ENCODE results near the gene AKAP13. TPM values are rescaled to one million over a fixed set of nuclear protein-coding genes. Genes with fewer than 3 reads are reported as not detected.
A peak's percentile ranks its signal among the peaks of the same experiment; 100 is the strongest.

The AKAP13 gene
- total and polyA plus RNA-seq, 3 donors from 2014 or later: 79.5 to 207 (median 187) TPM

DNA sequence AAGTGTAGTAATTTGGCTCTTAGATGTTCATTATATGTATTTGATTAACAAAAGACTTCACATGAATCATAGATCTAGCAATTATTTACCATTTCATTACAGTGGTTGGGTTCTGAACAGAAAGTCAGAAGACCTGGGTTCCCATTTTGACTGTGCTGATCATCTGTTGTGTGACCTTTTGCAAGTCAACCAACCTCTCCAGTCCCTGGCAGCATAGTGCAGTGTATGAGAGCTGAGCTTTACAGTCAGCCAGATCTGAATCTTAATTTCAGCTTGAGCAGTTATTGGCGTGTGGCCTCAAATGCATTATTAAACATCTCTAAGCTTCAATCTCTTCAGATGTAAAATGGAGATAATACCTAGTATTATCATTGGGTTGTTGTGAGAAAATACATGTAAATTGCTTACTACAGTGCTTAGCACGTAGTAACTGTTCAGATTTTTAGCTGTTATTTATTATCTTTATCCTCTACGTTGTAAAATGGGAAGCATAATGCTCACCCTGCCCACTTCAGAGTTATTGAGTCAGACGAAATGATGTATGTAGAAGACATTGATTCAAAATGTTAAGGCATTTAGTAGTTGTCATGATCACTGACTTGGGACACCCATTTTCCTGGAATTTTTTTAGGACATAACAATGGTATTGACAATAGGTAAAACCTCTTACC is 310.3 kb downstream of the AKAP13 start:
- Histone ChIP-seq H3K9me3 (no peaks in the 10 kb centered on the region), H3K36me3 (ENCODE audit: low read depth, missing control alignments) (no peaks in the 10 kb centered on the region), H3K4me3 (peak overlapping the region in 1 of 2 donors; percentile 5), H3K27me3 (no peaks in the 10 kb centered on the region), H3K4me1 (peaks cover 42% of the 10 kb centered on the region), H3K27ac (peak overlapping the region; percentile 31 to 87)
- TF ChIP-seq, protein P1, sequence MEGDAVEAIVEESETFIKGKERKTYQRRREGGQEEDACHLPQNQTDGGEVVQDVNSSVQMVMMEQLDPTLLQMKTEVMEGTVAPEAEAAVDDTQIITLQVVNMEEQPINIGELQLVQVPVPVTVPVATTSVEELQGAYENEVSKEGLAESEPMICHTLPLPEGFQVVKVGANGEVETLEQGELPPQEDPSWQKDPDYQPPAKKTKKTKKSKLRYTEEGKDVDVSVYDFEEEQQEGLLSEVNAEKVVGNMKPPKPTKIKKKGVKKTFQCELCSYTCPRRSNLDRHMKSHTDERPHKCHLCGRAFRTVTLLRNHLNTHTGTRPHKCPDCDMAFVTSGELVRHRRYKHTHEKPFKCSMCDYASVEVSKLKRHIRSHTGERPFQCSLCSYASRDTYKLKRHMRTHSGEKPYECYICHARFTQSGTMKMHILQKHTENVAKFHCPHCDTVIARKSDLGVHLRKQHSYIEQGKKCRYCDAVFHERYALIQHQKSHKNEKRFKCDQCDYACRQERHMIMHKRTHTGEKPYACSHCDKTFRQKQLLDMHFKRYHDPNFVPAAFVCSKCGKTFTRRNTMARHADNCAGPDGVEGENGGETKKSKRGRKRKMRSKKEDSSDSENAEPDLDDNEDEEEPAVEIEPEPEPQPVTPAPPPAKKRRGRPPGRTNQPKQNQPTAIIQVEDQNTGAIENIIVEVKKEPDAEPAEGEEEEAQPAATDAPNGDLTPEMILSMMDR (IDR thresholded peaks at IDR 0.05): no peak
- no peak for TF ChIP-seq POLR2A (IDR thresholded peaks at IDR 0.05)
- 81 to 87% methylated on average over 4 of the region's 4 CpGs for WGBS, 2 donors
- intact Hi-C loops (cut with DNase I; ENCODE audit: low total_unique reads): no loop called here
- no peak for DNase-seq

DNA sequence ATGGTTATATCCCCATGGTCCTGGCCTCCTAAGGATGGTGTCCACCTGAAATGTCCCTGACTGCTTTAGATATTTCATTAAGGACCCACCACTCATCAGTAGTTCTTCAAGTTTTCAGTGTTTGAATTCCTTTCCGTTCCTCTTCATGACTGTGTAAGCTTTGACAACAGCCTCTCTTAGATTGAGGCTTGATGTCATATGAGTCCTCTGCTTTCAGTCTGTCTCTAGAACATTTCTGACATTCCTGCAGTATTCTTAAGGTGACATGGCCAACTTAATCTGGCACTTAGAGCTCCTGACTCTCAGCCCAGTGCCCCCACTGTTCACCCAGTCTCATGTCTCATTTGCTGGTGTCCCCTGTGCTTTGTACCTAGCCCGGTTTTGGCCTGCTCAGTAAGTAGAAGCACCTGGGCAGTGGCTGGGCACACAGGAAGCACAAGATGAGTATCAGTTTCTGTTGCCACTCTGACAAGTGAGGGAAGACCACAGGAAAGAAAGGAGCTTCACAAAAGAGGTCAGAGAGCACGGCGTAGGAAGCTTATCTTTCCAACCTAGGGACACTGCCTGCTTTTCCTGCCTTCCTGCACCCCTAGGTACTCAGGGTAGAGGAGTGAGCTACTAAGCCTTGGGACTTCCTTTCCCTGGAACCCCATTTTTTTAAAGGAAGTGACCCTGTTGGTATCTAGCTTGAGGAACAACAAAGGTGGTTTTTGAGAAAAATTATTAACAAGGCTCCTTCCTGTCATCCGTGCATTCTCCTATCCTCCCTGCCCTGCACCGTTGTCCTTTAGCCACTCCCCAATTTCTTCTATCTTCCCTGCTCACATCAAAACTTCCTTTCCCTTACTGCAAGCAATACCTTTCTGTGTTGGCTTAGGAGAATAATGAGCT is 311.2 kb downstream of the AKAP13 start:
- Histone ChIP-seq H3K4me1 (peaks cover 42% of the 10 kb centered on the region), H3K27me3 (no peaks in the 10 kb centered on the region), H3K4me3 (no peak overlapping the region), H3K27ac (peak overlapping the region; percentile 14 to 87), H3K9me3 (no peaks in the 10 kb centered on the region), H3K36me3 (ENCODE audit: low read depth, missing control alignments) (no peaks in the 10 kb centered on the region)
- TF ChIP-seq, protein P1 (IDR thresholded peaks at IDR 0.05): no peak
- TF ChIP-seq POLR2A (IDR thresholded peaks at IDR 0.05): no peak
- intact Hi-C loops (cut with DNase I; ENCODE audit: low total_unique reads): no loop called here
- DNase-seq: no peak
- WGBS, 2 donors: 64 to 81% methylated on average over 6 of the region's 6 CpGs

DNA sequence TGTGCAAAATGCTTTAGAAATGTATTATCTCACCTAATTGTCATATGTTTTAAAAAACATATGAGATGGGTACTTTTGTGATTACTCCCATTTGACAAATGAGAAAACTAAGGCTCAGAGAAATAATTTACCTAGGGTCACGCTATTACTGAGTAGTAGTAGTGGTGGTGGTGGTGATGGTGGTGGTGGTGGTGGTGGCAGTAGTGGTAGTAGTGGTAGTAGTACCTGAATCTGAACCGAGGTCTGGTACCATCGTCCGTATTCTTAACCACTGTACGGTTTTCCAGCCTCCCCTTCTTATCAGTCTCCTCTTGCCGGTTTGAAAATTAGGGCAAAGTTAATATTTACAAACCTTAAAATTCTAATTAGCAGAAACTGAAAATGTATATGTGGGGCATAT is 311.9 kb downstream of the AKAP13 start:
- Histone ChIP-seq H3K4me3 (no peak overlapping the region), H3K27me3 (no peaks in the 10 kb centered on the region), H3K27ac (peak overlapping the region; percentile 14 to 87), H3K36me3 (ENCODE audit: low read depth, missing control alignments) (no peaks in the 10 kb centered on the region), H3K4me1 (peaks cover 42% of the 10 kb centered on the region), H3K9me3 (no peaks in the 10 kb centered on the region)
- TF ChIP-seq, protein P1 (IDR thresholded peaks at IDR 0.05): no peak
- intact Hi-C loops (cut with DNase I; ENCODE audit: low total_unique reads): no loop called here
- WGBS, 2 donors: 88 to 98% methylated on average over 6 of the region's 6 CpGs
- no peak for DNase-seq

DNA sequence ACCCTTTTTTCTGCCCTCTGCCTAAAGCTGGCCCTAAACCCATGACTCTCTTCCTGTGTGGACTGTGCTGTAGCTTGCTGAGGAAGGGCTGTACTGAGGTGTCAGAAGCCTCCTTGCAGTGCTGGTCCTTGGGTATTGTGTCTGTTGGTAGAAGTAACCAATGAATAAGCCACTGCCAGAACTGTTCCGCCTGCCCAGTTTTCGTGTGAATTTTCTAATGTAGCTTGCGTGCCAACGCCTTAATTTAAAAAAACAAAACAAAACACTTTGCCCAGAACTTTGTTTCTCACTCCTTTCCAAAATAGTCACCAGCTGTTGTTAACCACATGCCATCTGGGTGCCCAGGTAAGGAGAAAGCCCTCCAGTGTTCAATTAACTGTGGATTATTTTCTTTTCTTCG is 312.5 kb downstream of the AKAP13 start:
- Histone ChIP-seq H3K27me3 (no peaks in the 10 kb centered on the region), H3K4me3 (no peak overlapping the region), H3K4me1 (peaks cover 42% of the 10 kb centered on the region), H3K27ac (peak overlapping the region in 1 of 2 donors; percentile 80), H3K36me3 (ENCODE audit: low read depth, missing control alignments) (no peaks in the 10 kb centered on the region), H3K9me3 (no peaks in the 10 kb centered on the region)
- intact Hi-C loops (cut with DNase I; ENCODE audit: low total_unique reads): no loop called here
- WGBS, 2 donors: 70 to 74% methylated on average over 5 of the region's 5 CpGs
- no peak for TF ChIP-seq POLR2A (IDR thresholded peaks at IDR 0.05)
- TF ChIP-seq, protein P1 (IDR thresholded peaks at IDR 0.05): no peak
- DNase-seq: no peak

Data from testis (tissue), 3 donors.